HK-2 (cell line): Measurements from ENCODE around the gene PRXL2B.
"Not testable (repeated sequence)": the region's sequence is repeated elsewhere in the genome, so short reads cannot be mapped to it uniquely, and the experiment has no call there.

Source experiments
- DNase-seq: peaks from one replicate; pipeline ENCODE4 v3.0.0-alpha.2; 2018; ENCODE audit not compliant: unreplicated experiment

The PRXL2B gene

DNA sequence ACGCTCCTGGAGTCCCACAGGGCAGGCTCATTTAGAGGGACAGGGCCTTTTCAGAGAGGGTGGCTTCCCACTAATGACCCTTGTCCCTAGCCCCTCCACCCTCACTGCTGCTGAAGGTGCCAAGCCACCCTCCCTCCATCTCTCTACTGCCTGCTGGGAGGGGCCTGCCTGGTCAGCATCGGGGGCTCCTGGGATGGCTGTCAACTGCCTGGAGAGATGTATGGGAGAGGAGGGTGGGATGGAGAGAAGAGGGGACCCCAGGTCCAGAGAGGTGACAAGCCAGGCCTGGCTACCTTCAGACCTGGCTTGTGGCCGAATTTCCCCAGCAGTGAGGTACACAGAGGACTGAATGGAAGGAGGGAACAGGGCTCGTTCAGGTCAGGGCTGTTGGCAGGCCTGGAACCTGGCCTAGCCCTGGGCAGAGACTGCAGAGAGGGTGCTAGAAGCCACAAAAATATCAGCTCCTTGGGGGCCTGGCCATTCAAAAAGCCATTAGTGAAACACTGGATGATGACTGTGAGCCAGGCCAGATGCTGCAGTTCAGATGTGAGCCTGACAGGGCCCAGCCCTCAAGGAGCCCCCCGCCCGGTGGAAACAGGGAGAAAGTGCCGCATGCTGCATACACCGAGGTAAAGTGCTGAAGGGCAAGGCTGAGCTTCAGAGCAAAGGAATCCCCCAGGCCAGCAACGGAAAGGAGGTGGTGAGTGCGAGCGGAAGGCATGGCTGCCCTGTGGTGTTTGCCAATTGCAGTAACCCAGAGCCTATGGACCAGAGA lies 26.2 kb downstream of the PRXL2B start:
- no peak for DNase-seq

- DNase-seq, result no peak
These were observed 27.6 kb downstream of the PRXL2B start for GRCh38 chr1:2614145-2614544.

- no peak for DNase-seq
These were observed 31.4 kb downstream of the PRXL2B start for GRCh38 chr1:2617971-2618470.

DNA sequence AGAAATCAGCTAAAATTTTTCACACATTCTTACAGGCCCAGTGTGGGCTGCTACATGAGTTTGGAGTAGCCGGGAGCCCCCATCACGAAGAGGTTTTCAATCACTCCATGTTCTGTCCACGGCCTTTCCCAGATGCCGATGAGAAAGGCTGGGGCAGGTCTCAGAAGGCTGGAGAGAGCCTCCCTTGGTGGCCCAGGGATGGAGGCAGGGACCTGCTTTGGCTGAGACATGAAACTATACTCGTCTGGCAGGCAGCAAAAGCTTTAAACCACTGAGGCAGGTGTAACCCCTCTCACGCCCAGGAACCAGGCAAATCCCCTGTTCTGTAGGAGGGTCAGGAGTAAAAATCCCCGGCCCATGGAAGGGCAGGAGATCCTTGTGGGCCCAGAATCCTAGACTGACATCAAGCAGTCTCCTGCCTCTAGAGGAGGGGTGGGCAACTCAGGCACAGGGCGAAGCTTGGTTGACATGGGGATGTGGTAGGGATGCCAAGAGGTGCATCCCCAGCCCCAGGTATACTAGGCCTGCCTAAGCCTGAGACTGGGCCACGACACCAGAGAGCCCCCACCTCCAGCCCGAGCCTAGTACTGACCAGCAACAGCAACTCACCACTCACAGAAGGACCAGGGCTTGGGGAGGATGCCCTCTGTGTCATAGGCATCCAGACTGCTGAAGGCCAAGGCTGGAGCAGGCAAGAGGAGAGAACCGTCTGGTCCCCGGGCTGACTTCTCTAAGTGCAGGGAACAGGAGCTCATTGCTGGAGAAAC lies 37.2 kb downstream of the PRXL2B start:
- no peak for DNase-seq

- DNase-seq, result no peak
These were observed 38.2 kb downstream of the PRXL2B start for GRCh38 chr1:2624735-2625300.

GRCh38 chr1:2625311-2625710 lies 38.7 kb downstream of the PRXL2B start:
- DNase-seq, result no peak

DNA sequence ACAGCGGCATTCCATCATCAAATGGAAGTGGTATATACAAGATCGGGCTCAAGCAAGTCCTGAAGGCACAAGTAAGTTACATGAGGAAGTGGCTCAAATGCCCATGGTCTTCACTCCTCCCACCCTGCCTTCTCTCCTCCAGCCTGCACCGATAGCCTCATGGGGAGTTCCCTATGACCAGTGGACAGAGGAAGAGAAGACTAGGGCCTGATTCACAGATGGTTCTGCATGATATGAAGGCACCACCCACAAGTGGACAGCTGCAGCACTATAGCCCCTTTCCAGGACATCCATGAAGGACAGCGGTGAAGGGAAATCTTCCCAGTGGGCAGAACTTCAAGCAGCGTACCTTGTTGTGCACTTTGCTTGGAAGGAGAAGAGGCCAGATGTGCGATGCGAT lies 39.2 kb downstream of the PRXL2B start:
- not testable (repeated sequence) for DNase-seq

GRCh38 chr1:2627746-2628145 lies 41.2 kb downstream of the PRXL2B start:
- DNase-seq, result no peak

- DNase-seq, result no peak
These were observed 41.8 kb downstream of the PRXL2B start for GRCh38 chr1:2628191-2628932.

DNA sequence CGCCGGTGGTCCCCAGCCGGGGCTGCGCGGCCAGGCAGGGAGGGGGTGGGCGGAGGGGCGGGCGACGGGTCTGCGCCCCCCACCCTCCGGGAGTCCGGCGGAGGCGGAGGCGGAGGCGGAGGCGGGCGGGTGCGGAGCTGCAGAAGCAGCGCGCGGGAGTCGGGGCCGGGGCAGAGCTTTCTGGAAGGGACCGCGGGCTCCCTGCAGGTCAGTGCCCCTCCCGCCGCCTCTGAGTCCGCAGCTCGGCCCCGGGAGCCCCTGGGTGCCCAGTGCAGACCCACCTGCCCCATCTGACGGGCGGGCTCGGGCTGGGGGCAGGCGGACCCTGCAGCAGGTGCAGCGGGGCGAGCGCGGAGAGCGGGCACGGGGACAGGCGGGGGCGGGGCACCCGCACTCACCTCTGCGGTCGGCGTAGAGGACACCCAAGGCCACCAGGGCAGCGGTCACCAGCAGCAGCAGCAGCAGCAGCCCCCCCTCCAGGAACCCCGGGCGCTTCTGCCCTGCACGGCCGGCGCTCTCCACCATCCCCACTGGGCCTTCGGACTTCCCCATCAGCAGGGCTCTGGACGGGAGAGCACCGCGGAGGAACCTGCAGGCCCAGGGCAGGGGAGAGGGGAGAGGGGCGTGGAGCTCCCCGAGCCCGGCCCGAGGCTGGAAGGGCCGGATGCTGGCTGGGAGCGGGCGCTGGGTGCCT lies 42.5 kb downstream of the PRXL2B start:
- DNase-seq, result no peak

- no peak for DNase-seq
These were observed 43.3 kb downstream of the PRXL2B start for GRCh38 chr1:2629627-2630497.

- no peak for DNase-seq
These were observed 44.0 kb downstream of the PRXL2B start for GRCh38 chr1:2630498-2631135.

- DNase-seq, result no peak
These were observed 44.8 kb downstream of the PRXL2B start for GRCh38 chr1:2631136-2632050.

- no peak for DNase-seq
These were observed 45.5 kb downstream of the PRXL2B start for GRCh38 chr1:2632051-2632430.

- no peak for DNase-seq
These were observed 46.2 kb downstream of the PRXL2B start, which contains the start of gene MMEL1 for GRCh38 chr1:2632561-2633361. TSS of gene MMEL1 (minus strand) at chr1:2633016. CDS start at chr1:2629484, 3,532 bp downstream.

DNA sequence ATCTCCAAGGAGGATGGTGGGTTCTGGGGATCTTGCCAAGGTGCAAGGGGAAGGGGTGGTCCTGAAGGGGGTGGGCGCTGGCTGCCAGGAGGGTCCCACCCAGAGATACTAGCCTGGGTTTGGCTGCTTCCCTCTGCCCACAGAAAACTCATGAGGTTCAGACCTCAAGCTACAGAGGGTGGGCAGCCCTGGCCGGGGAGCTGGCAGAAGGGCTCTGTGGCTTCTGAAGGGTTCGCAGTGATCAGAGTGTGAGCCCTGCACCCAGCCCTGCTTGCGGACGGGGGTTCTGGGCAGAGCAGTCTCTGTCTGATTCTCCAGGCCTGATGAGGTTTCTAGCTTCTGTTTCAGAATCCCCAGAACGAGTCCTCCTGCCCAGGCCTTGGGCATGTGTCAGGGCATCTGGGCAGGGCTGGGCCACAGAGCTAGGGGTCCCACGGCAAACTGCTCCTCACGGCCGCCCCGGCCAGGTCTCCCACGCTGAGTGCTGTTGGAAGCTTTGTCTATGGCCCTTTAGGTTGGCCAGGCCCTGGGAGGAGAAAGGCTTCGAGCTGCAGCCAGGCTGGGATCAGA lies 46.9 kb downstream of the PRXL2B start:
- no peak for DNase-seq

DNA sequence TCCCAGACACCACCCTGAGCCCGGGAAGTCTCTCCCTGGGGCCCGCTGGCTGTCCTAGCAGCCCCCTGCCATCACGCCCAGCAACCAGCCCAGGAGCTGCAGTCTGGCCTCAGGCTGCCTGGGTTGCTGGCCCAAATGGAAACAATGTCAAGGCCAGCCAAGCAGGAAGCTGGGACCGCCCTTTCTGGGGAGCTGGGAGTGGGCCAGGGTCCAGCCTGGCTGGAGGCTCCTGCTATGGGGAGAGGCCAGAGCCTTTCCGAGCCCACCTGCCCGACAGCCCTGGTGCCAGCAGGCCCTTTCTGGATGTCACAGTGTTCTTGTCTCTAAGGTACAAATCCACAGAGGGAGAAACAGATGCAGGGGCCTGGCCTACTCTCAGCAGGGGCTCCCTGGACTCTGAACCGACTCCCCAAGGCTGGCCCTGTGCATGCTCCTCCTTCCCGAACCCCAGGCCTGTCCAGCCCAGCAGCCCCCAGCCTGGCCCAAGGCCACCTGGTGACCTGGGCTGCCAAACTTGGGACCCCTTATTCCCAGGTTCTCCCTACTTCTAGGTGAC lies 47.4 kb downstream of the PRXL2B start:
- no peak for DNase-seq
